ENCODE measurements around the gene ALKBH5. TPM values are rescaled to one million over a fixed set of nuclear protein-coding genes. Genes with fewer than 3 reads are reported as not detected.

ALKBH5 gene
- total and polyA plus RNA-seq, 2 of the 8 experiments (the other 6 are each of a cell fraction or from before 2014, with no cell fraction given), result 63.7 to 86.4 TPM

- no peak overlapping the region for H2BK120ac ChIP-seq (replicated peaks; ENCODE audit: low read depth, low read length)
- no peak overlapping the region for H3K4me3 ChIP-seq (ENCODE audit: extremely low read depth in 1 of 4, insufficient read depth in 2 of 4, low read depth in 3 of 4, low read length in 4 of 4)
- no peak overlapping the region for H2BK5ac ChIP-seq (ENCODE audit: low read depth, low read length)
- H3K36me3 ChIP-seq (ENCODE audit: control insufficient read depth in 2 of 4, insufficient read depth in 4 of 4, low read length in 3 of 4), result peaks cover 38 to 64% (median 57%) of the 10 kb centered on the region in 4 experiments
- H3K14ac ChIP-seq (ENCODE audit: insufficient read length), result no peak overlapping the region
- peaks cover 11 to 18% of the 10 kb centered on the region in 2 experiments for H4K20me1 ChIP-seq (replicated peaks in 1 of 2; ENCODE audit: control insufficient read depth in 1 of 2, insufficient read depth in 2 of 2, low read length in 2 of 2)
- H2BK20ac ChIP-seq (ENCODE audit: low read length), result no peak overlapping the region
- H2BK15ac ChIP-seq (ENCODE audit: low read length), result no peak overlapping the region
- H3K18ac ChIP-seq (ENCODE audit: extremely low read depth, low read length), result no peak overlapping the region
- no peak overlapping the region for H3K4ac ChIP-seq (replicated peaks; ENCODE audit: insufficient read length, low read depth, low read length)
- H4K91ac ChIP-seq (replicated peaks; ENCODE audit: insufficient read length, low read length), result no peak overlapping the region
- FAIRE-seq, result no peak
- TF ChIP-seq SRF (IDR thresholded peaks at IDR 0.05; ENCODE audit: low read depth, low read length), result no peak
- WGBS, 2 experiments (ENCODE audit: extremely low coverage in 1 of 2, insufficient coverage in 1 of 2, insufficient read length in 1 of 2, insufficient replicate concordance in 2 of 2, low coverage in 1 of 2, low lambda C conversion rate in 2 of 2, missing lambda C conversion rate in 1 of 2), result 97% methylated on average over 5 of the region's 5 CpGs; no CpG with 5 or more reads in 1 of the 2 experiments
- peaks cover under 1% of the 10 kb centered on the region; the same call in 1 of the 2 replicates for H3K23me2 ChIP-seq (ENCODE audit: low read depth, low read length)
- no peak overlapping the region for H3K56ac ChIP-seq (replicated peaks; ENCODE audit: insufficient read length, low read depth, low read length)
- no peak overlapping the region for H4K5ac ChIP-seq (ENCODE audit: insufficient read length, low read depth, low read length)
- H2AK5ac ChIP-seq (ENCODE audit: low read depth, low read length), result no peak overlapping the region
- no peak overlapping the region for H3K4me2 ChIP-seq (ENCODE audit: insufficient read depth in 1 of 2, low read depth in 2 of 2, low read length in 2 of 2)
- H4K8ac ChIP-seq (ENCODE audit: extremely low read depth, insufficient read depth, low read length), result no peak overlapping the region
- H3K23ac ChIP-seq (ENCODE audit: insufficient read length), result no peak overlapping the region
- H2AFZ ChIP-seq (ENCODE audit: low read length), result no peak overlapping the region
- H2BK12ac ChIP-seq (ENCODE audit: low read depth, low read length), result no peak overlapping the region
- CTCF ChIA-PET (ENCODE audit: partially characterized antibody), result interaction anchor here (1.6 kb wide), 1 partner anchor 33 kb away, joined by 4 read pairs; no protein-coding TSS in a partner anchor
- H3K27ac ChIP-seq (ENCODE audit: low read depth, low read length), result no peak overlapping the region
- H3K79me2 ChIP-seq (ENCODE audit: control insufficient read depth in 1 of 2, insufficient read depth in 2 of 2, low read length in 2 of 2), result peaks cover 0 to 18% of the 10 kb centered on the region in 2 experiments; a peak in 1 of 4 replicates
- no peaks in the 10 kb centered on the region for H3K9me3 ChIP-seq (ENCODE audit: insufficient read depth in 2 of 2, low read depth in 1 of 2, low read length in 1 of 2)
- POLR2A ChIA-PET (ENCODE audit: partially characterized antibody), result interaction anchor here (1.0 to 1.3 kb wide), 2 partner anchors 10 to 21 kb away, joined by 4 read pairs; no protein-coding TSS in a partner anchor
- no peak for DNase-seq (ENCODE audit: low read depth in 1 of 2, low spot score in 2 of 2)
- no peak overlapping the region for H3K9ac ChIP-seq (replicated peaks in 1 of 4; ENCODE audit: extremely low read depth in 1 of 4, low read depth in 3 of 4, low read length in 3 of 4)
- H3K27me3 ChIP-seq (replicated peaks in 1 of 4; ENCODE audit: control insufficient read depth in 3 of 4, extremely low read depth in 1 of 4, insufficient read depth in 3 of 4, low read length in 3 of 4), result no peaks in the 10 kb centered on the region
- peaks cover 0 to 18% (median 8%) of the 10 kb centered on the region in 4 experiments; a peak in 5 of 7 replicates for H3K4me1 ChIP-seq (replicated peaks in 1 of 4; ENCODE audit: control insufficient read depth in 3 of 4, insufficient read depth in 4 of 4, low read length in 3 of 4)
- peaks cover 9% of the 10 kb centered on the region for H3K79me1 ChIP-seq (ENCODE audit: low read depth, low read length)
These were observed 68.5 kb downstream of the ALKBH5 start for GRCh38 chr17:18252160-18252559.
